GM19023 (cell line): ENCODE results near the gene NCOR1.
"Not testable (repeated sequence)": the region's sequence is repeated elsewhere in the genome, so short reads cannot be mapped to it uniquely, and the experiment has no call there.

Experiments
- ATAC-seq: cut with Tn5 transposase; IDR thresholded peaks from one replicate; pipeline ENCODE4 v1.9.1; 2021; ENCODE audit warnings: mild to moderate bottlenecking, moderate library complexity; ENCODE audit not compliant: unreplicated experiment

NCOR1 gene

DNA sequence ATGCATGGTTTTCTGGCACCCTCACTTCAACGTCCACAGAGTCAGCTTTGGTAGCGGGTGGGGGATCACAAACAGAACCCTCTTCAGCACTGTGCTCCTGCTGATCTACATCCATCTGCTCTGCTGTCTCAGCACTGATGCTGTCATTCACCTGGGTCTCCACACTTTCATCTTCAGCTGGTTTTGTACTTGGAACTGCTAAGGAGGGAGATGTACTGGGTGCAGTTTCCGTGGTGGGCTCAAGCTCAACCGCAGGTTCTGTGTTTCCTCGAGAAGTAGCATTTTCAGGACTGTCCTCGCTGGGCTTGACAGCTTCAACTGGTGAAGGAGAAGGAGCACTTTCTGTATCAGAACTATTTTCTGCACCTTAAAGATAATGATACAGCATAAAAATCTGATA, 113.9 kb downstream of the NCOR1 start:
- no peak for ATAC-seq

DNA sequence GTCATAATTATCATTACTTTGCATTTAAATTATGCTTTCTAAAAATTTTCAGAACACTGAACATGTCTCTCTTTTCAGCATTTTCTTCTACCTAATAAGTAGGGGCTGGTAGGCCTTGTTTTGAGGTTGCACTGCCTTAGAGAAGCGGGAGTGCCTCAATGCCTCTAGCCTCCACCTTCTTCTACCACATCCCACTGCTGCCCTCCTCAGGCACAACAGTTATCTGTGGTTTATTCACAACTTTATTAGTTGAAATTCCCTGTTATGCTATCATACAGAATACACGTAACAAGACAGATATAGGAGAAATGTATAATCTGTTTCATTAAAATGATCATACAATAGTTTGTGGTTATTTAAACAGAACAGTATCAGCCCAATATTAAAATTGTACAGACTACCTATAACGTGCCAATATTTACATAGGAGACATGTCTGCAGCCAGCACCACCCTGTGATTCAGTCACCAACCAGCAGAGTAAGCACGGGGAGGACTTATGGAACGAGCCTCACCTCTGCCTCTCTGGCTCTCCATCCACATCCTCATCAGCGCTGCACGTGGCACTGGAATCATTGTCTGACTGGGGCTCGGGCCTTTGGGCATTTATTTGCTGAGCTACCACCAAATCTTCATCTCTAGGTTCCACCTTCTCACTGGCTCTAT, 114.5 kb downstream of the NCOR1 start:
- no peak for ATAC-seq

DNA sequence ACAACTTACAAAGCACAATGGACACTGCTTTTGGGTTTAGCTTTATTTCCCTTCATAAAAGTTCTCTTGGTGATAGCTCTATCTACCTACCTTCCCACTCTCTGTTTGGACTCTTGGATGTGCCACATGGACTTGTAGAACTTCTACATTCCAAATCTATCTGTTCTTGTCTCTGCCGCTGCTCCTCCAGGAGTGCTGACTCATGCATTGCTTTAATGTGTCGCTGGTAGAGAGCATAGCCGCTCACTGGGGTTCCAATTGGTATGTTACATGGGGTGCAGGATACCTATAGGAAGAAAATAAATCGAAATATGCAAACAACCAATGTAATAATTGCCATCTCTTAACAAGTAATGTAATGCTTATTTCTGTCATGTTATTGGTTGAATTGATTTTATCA, 123.6 kb downstream of the NCOR1 start:
- ATAC-seq: no peak

DNA sequence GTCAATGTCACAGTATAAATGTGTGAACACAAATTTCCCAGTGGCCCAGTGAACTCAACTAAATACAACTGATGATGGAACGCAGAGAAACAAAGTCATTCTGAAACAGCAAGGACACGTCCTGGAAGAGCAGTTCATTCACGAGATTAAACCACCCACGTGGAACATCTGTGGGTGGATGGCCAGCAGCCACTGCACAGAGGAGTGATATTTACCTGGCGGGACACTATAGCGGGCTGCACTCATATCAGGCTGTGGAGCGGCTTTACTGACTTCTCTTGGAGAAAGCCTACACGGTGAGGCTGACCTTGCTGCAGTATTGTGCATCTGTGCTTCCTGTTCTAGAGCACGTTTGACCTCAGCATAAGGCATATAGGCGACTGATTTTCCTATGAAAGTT, 128.4 kb downstream of the NCOR1 start:
- ATAC-seq: no peak

DNA sequence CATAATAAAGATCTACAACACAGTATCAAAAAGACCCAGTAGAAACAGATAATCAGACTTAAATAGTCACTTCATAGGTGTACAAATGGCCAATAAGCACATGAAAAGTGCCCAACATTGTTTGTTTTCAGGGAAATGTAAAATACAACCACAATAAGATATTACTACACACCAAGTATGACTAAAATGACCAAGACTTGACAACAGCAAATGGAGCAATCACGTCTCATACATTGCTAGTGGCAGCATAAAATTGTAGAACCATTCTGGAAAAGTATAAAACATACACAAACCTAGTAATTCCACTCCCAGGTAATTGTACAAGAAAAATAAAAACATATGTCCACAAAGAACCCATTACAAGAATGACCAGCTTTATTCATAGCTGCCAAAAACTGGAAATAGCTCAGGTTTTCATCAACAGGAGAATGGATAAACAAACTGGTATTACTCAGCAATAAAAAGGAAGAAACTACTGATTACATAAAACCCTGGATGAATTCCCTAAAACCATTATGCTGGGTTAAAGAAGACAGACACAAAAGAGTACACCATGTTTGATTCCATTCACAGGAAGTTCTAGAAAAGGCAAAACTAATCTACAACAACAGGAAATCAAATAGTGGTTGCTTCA, 130.2 kb downstream of the NCOR1 start:
- ATAC-seq: no peak

DNA sequence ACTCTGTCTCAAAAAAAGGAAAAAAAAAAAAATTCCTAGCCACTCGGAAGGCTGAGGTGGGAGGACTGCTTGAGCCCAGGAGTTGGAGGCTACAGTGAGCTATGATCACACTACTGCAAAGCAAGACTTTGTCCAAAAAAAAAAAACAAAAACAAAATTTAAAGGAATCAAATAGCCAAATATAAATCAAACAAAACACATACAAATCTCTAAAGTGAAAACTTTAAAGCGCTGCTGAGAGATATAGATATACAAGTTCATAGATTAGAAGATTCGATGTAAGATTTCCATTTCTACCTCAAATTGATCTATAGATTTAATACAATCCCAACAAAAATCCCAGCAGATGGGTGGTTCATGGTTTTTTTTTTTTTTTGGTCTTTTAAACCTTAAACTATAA, 132.1 kb downstream of the NCOR1 start:
- no peak for ATAC-seq

DNA sequence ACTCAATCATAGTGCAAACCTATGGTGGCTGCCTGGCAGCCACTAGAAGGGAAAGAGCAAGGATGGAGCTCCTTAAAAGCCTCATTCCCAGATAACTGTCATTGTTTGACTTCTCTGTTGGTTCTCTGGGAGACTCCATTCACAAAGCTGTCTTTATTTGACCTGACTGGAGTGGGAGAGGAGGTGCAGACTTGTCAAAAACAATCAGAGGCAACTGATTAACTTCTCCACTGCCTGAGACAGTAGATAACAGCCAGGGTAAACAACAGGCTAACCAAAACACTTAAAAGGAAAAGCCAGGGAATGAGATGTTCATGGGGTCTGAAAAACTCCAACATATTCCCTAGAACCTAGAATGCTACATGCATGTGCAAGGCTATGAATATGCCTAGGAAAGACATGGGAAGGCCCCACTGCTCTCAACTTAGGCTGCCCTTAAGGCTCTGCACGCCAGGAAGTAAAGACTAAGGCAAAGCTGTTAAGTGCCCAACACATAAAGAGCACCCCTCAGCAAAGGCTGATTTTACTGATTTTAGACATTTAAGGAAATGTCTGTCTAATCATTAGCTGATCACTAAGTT, 133.7 kb downstream of the NCOR1 start:
- ATAC-seq: no peak

DNA sequence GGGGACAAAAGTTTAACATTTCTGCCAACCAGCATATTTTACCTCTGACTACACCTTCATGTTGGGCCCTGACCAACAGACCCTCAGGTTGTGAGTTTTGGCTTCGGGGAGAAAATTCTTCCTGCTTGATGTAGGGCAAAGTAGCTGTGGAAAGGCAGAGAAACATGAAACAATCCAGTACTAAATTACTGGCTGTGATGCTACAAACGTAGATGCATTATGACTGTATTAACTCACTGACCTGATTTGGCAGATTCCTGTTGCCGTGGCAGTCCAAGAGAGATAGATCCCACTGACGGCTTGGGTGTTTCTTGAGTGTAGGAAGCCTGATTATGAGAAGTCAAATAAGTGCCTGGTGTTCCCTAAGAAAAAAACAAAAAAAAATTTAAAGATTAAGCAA, 135.0 kb downstream of the NCOR1 start:
- no peak for ATAC-seq

DNA sequence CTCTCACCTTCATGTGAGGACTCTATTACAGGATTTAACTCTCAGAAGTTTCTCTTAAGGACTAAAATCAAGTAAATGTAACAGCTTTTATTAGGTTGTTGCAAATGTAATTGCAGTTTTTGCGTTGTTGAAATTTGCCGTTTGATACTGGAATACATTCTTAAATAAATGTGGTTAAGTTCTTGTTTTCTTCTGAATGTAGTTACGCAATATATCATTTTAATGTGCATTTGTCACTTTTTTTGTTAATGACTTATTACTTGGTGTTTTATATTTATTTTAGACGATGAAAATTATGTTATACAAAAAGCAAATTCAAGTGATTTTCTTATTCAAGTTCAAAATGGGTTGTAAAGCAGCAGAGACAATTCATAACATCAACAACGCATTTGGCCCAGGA, 139.4 kb downstream of the NCOR1 start:
- no peak for ATAC-seq

DNA sequence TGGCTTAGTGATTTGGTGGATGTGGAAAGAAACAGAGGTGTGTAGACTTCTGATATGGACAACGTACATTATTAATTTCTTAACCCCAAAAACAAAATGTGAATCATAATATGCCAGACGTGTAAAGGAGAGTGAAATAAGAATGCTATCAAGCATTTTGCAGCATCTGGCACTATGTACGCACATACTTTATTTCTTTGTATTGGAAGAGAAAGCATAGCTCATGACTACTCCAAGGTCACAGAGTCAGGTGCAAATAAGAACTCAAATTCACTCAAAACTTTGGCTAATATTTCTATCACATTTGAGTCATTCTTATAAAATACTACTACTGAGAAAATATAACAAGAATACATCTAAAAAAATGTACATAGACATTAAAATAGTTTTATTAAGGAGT, 140.9 kb downstream of the NCOR1 start:
- ATAC-seq: no peak

DNA sequence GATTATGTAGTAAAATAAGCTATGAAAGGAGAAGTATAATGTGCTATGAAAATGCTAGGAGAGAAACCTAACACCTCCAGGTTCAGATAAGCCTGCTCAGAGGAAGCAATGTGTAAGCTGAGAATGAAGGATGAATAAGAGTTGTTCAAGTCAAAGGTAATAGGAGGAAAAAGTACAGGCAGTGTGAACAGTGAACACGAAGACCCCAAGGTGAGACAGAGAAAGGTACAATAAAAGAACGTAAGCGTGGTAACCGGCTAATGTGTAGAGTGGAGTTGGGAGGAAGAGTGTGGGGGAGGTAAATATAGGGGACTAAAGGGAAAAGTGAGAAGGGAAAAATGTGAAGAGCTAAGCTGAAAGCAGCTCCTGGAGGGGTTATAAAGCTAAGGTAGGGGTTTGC, 141.5 kb downstream of the NCOR1 start:
- ATAC-seq: no peak

DNA sequence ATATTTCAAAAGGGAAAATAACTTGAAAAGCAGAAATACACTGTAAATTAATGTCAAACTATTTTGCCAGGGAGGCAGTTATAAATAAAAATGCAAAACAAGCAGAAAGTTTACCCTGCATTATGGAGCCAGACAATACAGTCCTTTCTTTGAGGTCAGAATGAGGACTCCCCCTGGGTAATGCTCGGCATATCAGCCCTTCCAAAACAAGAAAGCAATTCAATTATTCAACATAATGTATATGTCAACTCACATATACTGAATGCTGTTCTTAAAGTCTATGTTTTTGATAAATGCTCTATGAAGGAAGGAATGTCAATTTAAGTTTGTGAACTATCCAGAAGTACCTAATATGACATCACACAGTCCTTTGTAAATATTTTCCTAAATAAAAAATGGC, 143.3 kb downstream of the NCOR1 start:
- no peak for ATAC-seq

DNA sequence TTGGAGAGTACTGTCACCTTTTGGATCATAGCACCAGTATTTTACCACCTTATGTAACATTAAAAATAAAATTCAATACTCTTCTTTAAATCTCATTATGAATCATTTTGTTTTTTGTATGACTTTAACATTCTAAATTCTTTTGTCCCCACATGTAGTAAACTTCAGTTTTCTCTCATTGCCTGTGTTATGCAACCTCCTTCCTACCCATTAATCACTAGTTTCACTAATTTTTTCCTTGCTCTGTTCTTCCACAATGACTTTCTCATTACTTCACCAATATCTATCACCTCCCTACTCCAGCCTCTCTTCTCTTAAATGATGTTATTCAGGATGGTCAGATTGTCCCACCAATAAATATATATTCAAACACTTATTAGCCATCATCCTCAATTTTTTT, 147.0 kb downstream of the NCOR1 start:
- no peak for ATAC-seq

DNA sequence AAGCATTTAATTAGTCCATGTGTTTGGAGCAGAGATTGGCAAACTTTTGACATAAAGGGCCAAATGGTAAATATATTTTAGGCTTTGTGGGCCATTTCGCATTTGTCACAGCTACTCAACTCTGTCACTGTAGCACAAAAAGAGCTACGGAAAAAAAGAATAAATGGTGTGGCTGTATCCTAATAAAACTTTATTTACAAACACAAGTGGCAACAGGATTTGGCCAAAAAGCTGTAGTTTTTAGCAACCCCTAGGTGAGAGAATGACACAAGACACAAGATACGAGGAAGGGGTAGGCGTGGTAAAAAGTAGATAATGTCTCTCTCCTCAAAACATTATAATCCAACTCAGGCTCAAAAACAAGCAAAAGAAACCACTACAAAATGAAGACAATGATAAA, 149.2 kb downstream of the NCOR1 start:
- ATAC-seq: no peak

DNA sequence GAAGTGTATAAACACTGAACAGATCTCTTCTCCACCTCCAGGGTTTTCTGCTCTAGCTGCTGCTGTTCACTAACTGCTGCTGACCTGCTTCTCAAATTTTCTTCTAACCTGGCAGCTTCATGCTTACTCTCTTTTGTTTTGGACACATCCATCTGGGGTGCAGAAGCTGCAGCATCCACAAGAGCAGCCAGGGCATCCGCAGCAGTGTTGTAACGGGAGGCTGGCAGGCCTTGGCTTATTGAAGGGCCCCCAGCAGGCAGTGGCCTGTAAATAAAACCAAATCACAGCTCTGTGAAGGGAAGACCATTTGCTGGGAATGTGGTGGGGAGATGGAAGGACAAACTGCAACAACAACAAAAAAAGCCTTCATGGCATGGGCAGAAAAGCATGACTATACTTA, 153.7 kb downstream of the NCOR1 start:
- no peak for ATAC-seq

DNA sequence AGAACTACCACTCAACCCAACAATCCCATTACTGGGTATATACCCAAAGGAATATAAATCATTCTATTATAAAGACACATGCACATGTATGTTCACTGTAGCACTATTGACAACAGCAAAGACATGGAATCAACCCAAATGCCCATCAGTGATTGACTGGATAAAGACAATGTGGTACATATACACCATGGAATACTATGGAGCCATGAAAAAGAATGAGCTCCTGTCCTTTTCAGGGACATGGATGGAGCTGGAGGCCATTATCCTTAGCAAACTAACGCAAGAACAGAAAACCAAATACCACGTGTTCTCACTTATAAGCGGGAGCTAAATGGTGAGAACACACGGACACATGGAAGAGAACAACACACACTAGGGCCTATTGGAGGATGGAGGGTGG, 160.2 kb downstream of the NCOR1 start:
- ATAC-seq: not testable (repeated sequence)

DNA sequence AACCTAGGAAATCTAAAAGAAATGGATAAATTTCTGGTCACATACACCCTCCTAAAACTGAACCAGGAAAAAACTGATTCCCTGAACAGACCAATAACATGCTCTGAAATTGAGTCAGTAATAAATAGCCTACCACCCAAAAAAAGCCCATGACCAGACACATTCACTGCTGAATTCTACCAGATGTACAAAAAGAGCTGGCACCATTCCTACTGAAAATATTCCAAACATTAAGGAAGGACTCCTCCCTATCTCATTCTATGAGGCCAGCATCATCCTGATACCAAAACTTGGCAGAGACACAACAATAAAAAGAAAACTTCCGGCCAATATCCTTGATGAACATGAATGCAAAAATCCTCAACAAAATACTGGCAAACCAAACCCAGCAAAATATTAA, 162.8 kb downstream of the NCOR1 start:
- no peak for ATAC-seq

DNA sequence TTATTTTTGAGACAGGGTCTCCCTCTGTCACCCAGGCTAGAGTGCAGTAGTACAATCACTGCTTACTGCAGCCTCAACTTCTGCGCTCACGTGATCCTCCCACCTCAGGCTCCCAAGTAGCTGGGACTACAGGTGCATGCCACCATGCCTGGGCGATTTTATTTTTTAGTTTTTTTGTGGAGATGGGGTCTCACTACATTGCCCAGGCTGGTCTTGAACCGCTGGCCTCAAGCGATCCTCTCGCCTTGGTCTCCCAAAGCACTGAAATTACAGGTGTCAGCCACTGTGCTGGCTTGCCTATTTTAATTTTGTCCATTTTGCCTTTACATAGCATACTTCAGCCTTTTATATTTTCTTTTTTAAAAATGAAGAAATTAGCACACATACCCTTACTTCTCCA, 164.5 kb downstream of the NCOR1 start:
- ATAC-seq: no peak

DNA sequence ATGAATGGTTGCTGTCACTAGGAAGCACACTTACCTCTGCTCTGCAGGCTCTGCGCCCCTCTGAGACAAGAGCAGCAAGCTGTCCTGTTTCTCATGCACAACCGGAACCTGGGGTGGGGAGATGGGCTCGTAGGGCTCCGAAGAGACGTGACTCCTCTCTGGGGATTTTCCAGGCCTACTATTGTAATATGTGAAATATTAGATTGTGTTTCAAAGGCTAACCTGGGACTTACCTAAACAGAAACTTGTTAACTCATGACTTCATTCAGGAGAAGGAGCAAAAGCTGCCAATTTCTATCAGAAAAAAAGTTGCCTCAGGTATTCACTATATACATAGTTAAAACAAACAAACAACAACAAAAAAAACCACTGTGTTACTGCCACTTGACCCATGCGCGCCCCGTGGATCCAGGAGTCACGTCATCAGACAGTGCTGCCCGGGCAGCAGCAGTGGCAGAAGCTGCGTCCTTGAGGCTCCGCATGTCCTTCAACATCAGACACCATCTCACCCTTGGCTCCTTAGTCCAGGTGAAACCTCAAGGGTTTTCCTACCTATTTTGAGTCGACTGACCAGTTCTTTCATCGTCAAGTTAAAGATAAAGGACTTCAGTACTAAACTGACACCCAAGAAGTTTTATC, 166.4 kb downstream of the NCOR1 start:
- no peak for ATAC-seq

DNA sequence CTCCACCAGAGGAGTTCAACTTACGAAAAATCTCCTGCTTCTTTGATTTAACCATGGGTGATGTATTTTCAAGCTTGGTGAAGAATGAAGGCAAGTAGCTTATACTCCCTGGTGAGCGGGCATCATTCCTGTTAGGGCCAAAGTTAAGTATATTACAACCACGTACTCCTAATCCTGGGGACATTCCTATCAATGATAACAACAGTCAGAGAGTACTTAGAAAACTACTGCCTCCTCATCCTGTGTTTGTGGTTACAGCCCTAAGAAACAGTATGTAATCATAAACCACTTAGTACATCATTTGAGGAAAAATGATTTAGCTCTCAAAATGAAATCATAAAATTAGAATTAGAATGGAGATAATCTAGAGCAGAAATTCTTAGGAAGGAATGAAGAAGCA, 168.4 kb downstream of the NCOR1 start:
- no peak for ATAC-seq

DNA sequence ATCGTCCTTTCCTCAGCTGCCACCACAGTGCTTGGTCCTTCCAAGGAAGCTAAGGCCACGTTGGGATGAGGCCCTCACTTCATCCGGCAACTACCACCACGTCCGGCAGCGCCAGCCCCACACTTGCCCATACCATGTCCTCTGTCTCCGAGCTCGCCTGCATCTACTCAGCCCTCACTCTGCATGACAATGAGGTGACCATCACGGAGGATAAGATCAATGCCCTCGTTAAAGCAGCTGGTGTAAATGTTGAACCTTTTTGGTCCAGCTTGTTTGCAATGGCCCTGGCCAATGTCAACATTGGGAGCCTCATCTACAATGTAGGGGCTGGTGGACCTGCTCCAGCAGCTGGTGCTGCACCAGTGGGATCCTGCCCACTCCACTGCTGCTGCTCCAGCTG, 170.8 kb downstream of the NCOR1 start:
- ATAC-seq: no peak

DNA sequence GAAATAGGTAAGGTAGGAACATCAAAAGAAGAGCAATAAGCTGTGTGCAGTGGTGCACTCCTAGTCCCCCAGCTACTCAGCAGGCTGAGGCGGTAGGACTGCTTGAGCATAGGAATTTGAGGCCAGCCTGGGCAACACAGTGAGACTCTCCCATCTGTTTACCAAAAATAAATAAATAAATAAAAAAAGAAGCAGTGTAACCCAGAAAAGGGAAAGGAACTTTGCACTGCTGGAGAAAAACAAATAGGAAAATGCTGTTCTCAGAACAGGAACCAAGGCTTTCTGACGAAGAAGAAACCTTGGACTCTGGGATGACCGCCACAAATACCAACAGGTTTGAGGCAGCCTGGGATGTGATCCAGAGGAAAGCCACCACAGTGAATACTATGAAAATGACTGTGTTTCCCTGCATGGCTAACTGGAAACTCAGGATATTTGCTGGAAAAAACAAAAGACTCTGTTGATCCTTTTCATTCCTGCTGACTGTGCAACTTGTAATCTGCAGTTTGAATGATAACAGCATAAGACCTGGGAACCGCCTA, 174.6 kb downstream of the NCOR1 start:
- no peak for ATAC-seq
